HG03442 (cell line): ENCODE data around the gene HOXC13.

Experiments used
- ATAC-seq: cut with Tn5 transposase; IDR thresholded peaks from one replicate; pipeline ENCODE4 v1.9.1; 2021; ENCODE audit warnings: mild to moderate bottlenecking, moderate library complexity; ENCODE audit not compliant: unreplicated experiment

HOXC13 gene

DNA sequence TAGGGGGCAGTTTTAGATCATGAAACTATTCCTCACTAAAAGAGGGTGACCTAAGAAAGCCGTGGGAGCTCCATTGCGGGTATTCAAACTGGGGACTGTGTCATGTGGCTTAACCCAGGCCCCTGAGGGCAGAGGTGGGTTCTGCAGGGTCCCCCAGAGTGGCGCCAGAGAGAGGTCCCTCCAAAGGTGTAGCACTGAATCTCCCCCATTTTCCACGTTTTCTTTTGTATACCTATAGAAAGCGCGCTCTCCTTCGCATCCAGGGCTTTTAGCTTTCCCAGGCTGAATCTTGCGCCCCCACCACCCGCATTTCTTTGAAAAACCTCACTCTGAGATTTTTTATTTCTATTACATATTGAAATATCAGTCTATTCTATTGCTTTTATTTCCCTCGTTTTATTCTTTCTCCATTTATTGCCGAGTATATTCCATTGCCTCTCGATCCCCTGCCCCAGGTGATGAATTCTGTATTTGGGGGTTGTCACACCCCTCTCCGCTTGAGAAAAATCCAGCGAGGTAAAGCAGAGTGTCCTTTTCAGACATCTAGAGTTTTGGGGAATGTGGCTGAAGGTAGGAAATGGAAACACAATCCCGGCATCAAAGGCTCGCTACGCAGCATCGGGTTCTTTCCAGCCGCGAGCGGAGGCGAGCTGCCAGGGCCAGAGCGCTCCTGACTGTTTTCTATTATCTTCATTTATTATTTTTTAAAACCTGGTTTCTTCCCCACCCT lies 870 bp upstream of the HOXC13 start:
- ATAC-seq = no peak

DNA sequence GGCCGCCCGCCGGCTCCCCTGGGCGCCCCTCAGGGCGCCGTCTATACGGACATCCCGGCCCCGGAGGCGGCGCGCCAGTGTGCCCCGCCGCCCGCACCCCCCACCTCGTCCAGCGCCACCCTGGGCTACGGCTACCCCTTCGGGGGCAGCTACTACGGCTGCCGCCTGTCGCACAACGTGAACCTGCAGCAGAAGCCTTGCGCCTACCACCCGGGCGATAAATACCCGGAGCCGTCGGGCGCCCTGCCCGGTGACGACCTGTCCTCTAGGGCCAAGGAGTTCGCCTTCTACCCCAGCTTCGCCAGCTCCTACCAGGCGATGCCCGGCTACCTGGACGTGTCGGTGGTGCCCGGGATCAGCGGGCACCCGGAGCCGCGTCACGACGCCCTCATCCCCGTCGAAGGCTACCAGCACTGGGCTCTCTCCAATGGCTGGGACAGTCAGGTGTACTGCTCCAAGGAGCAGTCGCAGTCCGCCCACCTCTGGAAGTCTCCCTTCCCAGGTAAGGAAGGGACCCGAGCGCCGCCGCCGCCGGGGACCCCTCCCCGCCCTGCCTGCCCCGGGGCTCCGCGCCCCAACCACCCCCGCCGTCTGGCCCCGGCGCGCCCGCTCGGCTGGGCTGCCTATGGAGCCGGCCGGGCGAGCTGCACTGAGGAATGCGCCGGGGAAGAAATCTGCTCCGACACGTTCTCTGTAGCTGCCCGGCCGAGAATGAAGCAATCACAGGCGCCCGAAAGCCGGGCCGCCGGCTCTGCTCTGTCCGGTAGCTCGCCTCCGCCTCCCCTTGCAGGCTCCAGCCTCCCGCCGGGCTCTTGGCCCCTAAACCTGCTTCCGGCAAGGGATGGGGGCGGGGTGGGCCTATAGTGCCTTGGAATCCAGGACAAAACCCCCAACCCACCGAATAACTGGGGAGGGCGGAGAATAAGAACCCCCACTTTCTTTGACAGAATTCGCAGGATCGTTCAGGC lies 794 bp downstream of the HOXC13 start:
- no peak for ATAC-seq

DNA sequence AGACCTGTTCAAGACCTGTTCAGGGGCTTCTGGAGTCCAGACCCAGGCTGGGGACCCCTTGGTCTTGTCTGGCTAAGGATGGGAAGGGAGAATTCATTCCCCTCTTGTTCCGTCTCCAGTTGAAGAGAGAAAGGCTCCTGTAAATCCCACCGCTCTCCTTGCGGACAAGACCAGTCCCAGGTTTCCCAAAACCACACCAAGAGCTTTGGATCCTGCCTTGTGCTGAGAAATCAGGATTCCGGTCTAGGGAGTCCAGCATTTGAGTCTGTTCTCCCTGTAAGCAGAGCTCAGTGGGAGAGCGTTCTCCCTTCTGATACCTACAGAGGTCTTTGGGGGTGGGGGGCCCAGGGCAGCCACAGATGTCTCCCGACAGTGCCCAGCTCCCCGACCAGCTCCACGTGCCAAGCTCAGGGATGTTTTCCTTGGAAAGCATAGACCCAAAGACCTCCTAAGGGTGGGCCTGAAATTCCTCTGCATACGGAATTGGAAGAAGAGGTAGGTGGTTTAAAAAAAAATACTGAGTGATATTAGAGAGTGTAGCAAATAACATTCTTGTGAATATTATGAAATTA lies 1.9 kb downstream of the HOXC13 start:
- no peak for ATAC-seq

DNA sequence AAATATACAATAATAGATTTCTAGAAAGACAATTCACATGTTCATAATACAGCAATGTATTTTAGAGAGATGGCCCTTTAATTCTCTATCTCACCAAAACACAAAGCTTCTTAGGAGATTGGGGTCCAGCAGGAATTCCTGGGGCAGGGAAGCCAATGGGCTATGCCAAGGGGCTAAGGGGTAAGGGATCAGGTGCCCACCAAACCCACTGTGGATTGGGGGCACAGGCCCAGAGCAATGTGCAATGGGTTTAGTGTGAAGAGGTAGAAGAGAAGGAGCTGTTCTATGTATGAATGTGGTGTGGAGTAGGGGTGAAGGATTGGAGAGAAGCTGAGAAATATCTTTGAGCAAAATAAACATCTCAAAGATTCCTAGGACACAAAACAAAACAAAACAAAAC lies 2.6 kb downstream of the HOXC13 start:
- no peak for ATAC-seq

DNA sequence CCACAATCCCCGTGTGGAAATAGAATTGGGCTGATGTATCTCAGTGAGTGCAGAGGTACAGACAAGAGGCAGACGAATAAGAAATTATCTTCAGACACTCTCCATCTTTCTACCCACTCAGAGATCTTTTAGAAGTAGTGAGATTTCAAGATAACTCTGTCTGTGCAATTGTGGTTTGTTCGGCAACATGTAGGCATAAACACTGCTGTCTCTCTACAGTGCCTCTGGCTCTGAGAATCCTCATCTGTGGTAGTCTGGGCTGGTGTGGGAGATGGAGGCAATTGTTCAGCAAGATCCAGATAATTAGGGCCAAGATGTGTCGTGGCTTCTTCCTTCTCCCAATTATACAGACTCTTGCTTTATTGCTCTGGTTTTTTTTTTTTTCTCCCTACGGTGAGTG lies 3.1 kb downstream of the HOXC13 start:
- no peak for ATAC-seq

DNA sequence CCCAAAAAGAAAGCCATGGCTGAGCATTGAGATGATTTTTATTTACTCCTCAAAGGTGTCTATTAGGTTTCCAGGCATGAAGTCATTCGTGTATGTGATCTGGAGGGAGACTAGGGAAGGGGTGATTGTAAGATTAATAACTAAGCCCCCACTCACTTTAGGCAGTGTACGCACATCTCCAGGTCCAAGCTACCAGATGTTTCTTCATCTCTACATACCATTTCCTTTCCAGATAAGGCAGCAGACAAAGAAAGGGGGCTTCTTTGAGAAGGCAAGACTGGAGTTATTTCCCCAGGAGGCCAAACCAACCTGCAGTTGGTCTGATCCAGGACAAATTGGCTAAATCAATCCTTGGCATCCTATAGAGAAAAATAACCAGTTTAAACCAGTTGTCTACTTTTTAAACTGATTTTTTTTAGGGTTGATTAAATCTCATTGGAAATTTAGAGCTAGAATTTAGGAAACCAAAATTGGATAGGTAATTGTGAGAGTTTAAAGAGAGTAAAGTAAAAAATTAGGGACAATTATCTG lies 3.9 kb downstream of the HOXC13 start:
- ATAC-seq = no peak

DNA sequence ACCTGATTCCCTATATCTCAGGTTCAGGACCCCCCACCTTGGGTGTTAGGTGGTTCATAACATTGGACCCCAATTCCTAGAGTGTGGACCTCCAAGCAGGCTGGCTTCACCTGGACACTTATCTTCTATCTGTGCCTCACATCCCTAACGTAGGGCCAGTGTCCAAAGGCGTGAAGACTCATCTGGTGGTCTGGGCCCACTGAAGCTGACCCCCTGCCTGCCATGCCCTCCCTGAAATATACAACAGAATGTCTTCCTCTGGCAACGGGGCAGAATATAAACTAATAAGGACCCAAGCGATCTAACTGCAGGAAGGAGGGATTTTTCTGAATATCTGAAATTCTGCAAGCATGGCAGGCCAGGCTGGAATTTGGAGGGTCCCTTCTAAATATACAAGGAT lies 5.6 kb downstream of the HOXC13 start:
- ATAC-seq = no peak

DNA sequence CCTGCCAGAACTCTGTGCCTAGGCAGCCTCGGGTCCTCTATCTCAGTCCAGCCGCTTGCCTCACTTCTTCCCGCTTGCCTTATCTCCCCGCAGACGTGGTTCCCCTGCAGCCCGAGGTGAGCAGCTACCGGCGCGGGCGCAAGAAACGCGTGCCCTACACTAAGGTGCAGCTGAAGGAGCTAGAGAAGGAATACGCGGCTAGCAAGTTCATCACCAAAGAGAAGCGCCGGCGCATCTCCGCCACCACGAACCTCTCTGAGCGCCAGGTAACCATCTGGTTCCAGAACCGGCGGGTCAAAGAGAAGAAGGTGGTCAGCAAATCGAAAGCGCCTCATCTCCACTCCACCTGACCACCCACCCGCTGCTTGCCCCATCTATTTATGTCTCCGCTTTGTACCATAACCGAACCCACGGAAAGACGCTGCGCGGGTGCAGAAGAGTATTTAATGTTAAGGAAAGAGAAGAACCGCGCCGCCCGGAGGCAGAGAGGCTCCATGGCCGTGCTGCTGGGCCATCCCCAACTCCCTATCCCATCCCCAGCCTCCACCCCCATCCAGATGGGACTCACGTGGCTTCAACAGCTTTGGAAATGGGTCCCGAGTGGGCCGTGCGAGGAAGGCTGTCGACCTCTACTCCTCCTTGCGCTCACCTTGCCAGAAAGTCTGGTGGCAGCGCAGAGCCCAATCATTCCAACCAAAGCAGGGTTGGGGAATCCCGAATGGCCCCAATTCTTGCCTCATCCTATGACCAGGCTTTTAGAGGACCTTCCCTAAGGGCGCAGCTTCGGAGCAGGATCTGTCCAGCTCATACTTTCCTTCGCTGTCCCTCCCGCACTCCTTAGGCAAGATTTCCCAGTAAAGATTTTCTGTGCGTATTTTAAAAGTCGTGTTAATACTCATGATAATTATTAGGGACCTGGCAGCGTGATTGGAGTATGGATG lies 6.5 kb downstream of the HOXC13 start:
- no peak for ATAC-seq

DNA sequence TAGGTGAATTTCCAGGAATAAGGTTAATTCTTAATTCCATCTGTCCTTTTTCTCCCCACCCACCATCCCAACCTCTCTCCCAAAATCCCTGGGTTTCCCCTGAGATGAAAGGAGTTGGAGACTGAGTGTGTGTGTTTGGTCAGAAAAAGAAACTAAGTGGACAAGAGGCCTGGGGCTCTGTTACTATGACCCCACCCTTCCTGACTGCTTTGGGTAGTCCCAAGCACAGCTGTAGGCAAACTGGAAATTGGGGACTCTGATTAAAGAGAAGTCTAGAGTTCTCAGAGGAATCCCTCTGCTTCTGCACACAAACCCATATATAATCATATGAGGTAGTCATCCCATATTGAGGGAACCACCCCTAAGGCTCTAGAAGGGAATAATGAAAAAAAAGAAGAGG lies 9.1 kb downstream of the HOXC13 start:
- no peak for ATAC-seq

DNA sequence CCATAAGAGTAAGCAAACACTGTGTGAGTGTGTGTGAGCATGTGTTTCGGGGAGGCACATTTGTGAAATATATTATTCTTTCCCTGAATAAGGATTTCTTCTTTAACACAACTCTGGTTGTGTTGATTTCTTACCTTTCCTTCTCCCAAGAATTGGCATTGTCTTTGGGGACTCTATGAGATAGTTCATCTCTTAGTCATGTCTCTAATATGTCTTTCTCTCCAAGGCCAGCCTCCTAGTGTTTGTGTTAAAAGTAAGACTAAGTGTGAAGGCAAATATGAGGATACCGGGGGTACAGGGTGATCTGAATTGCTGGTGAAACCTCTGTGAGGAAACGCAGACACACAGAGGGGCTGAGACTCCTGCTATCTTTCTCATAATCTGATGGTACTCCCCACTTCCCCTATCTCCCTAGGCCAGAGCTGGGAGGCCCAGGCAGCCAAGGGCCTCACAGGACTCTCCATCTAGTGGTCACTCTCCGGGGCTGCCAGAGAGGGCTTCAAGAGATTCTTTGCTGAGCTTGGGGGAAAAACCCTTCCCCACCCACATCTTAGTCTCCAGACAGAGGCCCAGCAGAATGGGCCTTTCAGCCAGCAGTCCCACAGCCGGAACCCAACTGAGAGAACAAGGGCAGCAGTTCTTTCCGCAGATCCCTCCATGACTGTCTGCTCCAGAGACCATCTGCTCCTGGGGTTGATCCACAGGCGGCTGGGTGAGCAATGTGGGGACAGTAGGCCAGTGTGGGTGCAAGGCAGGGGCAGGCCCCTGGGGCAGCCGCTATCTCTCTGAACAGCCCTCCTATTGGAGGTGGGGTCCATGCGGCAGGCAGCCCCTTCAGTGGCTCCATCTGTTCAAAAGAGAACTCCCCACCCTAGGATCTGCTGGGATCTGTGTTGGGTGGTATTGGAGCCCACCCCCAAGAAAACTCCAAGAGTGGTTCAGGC lies 10.3 kb downstream of the HOXC13 start:
- no peak for ATAC-seq

DNA sequence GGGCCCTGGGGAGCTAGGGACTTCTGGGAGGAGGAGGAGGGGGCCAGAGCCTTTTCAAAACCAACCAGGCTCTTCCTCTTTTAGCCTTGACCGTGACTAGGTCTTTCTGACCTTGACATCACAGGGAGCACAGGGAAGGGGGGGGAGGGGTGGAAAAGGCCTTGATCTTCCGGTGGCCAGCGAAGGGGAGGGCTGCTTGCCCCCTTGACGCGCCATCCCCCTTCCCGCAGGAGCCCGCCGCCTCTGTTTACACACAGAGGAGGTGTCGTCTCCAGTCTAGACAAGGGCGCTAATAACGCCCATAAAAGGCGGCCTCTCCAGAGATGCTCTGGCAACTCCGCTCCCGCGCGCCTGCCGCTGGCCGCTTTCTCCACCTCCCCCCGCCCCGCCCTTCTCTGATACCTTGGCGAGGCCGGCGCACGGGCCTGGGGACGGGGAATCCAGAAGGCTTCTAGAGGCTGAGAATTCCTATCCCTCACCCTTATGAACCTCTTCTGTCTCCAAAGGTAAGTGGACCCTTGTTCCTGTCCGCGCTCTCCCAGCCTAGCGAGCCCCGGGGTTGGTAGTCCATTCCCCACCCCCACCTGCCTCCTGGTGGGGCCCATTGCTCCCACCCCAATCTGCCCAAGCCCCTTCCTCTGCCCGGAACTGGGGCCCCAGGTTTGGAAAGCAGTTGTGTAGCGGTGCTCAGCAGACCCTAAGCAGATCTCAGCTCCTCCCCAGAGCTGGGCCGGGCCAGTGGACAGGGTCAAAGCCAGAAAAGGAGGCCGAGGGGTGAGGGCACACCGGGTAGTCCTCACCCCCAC lies 11.2 kb downstream of the HOXC13 start:
- ATAC-seq = no peak

DNA sequence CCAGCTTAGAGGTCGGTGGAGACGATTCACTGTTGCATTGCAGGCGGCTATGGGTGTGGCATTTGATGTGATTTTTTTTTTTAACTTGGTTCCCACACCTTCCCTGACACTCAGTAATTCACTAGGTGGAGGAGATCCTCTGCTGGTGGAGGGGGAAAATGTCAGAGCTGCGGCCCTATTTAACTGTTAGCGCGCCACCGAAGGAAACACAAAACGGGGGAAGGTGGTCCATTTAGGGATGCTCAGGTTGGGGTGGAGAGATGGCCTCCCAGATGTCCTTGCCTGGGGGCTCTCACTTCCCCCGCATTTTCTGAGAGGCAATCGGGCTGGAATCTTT lies 11.8 kb downstream of the HOXC13 start:
- ATAC-seq = no peak

DNA sequence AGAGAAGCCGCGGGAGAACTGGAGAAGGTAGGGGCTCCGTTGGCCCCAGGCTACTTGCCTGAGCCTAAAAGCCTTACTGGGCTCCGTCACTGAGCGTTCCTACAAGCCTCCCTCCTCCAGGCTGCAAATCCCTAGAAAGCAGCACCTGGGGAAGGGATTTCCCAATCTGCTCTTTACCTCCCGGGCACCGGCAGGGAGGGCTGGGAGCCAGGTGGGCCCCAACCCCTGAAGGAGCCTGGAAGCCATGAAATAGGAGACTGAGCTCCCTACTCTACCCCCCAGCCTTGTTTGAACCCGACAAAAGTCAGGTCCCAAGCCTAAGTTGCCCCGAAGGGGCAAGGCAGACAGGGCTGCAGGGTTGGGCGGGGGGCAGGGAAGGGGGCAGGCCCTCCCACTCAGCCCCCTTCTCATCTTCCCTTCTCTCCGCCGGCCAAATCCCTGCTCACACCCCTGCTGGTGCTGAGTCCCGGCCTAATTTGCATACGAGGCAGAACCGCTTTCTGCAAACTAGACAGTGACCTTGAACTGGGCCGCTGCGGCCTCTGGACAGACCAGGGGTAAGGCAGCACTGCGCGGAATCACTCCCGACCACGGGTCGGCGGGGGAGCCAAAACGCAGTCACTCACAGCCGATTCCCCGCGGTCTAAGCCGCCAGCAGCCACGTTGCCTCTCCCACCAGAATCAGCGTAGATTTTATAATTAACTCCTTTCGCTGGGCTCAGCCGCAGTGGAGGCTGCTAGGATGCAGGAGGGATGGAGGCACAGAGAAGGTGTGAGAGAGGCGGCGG lies 12.4 kb downstream of the HOXC13 start:
- no peak for ATAC-seq

DNA sequence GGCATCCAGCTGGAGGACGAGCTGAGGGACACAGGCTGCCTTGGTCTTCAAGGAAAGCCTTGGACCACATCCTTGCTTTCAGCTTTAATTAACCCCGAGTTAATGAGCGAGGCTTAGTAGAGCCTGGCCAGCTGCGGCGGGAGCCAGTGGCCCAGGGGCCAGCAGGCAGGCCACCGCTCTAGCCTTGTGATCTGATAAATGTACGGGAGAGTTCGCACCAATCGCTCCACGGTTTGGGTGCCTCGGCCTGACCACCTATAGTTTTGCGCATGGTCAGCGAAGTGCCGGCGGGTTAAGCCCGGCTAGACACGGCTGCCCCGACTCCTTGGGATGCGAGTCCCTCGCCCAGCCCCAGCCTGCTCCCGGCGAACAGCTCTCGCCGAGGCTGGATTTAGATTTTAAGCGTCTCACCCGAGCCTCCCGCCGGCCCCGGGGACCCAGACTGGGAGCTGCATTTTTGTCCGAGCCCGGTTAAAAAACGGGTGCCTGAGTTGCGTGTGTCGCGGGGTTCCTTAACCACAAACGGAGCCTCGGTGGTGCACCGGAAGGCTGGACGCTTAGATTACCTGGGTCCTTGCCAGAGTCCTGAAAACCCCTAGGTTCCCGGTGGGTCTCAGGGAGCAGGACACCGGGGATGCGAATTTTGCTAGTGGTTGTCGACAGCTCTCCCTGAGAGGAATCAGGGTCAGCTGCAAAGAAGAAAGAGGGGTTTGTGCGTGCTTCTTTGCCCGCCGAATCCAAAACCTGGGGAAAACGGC lies 13.1 kb downstream of the HOXC13 start:
- no peak for ATAC-seq

DNA sequence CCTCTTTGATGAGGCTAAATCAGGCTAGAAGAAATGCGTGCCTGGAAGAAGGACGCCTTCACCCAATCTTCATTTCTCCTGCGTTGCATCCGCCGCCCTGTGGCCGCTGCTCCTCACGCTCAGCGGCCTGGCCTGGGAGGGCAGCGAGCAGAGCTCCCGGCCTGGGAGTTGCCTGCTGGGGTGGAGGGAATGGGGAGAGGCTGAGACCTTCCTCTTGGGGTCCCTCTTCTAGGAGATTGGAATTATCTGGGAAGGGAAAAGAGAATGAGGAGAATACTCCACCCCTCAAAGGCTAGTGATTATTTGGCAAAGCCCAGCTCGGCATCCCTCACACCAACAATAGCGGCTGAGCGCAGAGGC lies 13.7 kb downstream of the HOXC13 start:
- no peak for ATAC-seq

DNA sequence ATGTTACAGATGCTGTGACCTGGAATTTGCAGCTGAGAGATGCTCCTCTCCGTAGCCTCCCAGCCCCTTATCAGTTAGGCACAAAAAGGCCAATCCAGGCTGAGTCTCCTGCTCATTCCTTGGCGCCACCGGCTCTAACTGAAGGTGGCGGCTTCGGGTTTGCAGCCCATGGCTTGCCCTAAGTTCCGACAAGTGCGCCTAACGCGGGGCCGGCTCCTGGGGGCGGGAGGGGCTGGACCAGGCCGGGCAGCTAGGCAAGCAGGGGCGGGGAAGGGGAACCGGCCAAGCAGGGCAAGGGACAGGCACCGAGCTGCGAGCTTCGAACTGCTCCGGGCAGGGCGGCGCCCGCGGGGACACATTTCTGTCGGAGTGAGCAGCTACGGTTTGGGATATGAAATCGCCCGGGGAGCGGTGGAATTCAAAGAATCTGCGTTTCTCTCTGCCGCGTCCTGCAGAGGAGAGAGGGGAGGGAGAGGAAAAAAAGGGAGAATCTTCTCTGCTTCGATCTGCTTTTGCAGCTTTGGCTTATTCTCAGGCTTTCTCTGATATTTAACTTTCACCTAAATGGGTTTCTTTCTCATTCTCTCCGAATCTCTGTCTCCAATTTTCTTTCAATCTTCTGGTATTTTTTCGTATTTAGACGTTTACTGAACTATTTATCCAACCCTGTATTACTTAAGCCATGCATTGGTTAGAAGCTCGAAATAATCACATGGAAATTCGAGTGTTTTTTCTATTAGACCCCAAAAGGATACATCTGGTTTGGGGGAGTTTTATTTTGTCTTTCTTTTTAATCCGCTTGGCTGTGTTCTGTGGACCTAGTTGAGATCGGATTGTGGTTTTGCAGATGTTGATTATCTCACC lies 14.5 kb downstream of the HOXC13 start:
- no peak for ATAC-seq
